Measurements from ENCODE around the gene CCL25. TPM values are rescaled to one million over a fixed set of nuclear protein-coding genes. Genes with fewer than 3 reads are reported as not detected.
A peak's percentile ranks its signal among the peaks of the same experiment; 100 is the strongest.

CCL25 gene
- total RNA-seq, 1 donor from 2014 or later, result not detected

- H3K27me3 Mint-ChIP-seq (ENCODE audit: insufficient read depth, low read depth), result peaks cover 2% of the 10 kb centered on the region
- Histone ChIP-seq H3K9me3 (ENCODE audit: low read depth) (no peaks in the 10 kb centered on the region), H2AFZ (replicated peaks) (no peak overlapping the region), H4K20me1 (ENCODE audit: low read depth) (no peaks in the 10 kb centered on the region), H3K4me1 (peaks cover 45% of the 10 kb centered on the region), H3F3A (ENCODE audit: low read depth) (peaks cover 46% of the 10 kb centered on the region), H3K27ac (peak overlapping the region; percentile 96), H3K79me2 (ENCODE audit: low read depth) (no peaks in the 10 kb centered on the region), H3K9ac (no peak overlapping the region), H3K4me3 (no peak overlapping the region), H3K4me2 (no peak overlapping the region), H3K27me3 (no peaks in the 10 kb centered on the region), H3K36me3 (no peaks in the 10 kb centered on the region)
- no peak overlapping the region for H3K4me3 Mint-ChIP-seq
- H3K9me3 Mint-ChIP-seq, result no peaks in the 10 kb centered on the region
- no peak for DNase-seq (ENCODE audit: low spot score)
- no peaks in the 10 kb centered on the region for H3K36me3 Mint-ChIP-seq
- peaks cover 27% of the 10 kb centered on the region for H3K4me1 Mint-ChIP-seq
- TF ChIP-seq EZH2phosphoT487 (IDR thresholded peaks at IDR 0.05), result no peak
- TF ChIP-seq CTCF (IDR thresholded peaks at IDR 0.05), result no peak
- no peak for TF ChIP-seq EZH2 (IDR thresholded peaks at IDR 0.05)
- H3K27ac Mint-ChIP-seq, result no peak overlapping the region
Measured at GRCh38 chr19:8034178-8034525, 18.4 kb upstream of the CCL25 start.

GRCh38 chr19:8036434-8037099 lies 16.0 kb upstream of the CCL25 start:
- Histone ChIP-seq H3K27ac (no peak overlapping the region), H3F3A (ENCODE audit: low read depth) (peaks cover 27% of the 10 kb centered on the region), H3K79me2 (ENCODE audit: low read depth) (no peaks in the 10 kb centered on the region), H3K36me3 (no peaks in the 10 kb centered on the region), H3K9me3 (ENCODE audit: low read depth) (no peaks in the 10 kb centered on the region), H4K20me1 (ENCODE audit: low read depth) (no peaks in the 10 kb centered on the region), H2AFZ (replicated peaks) (no peak overlapping the region), H3K27me3 (no peaks in the 10 kb centered on the region), H3K4me2 (peak overlapping the region; percentile 18), H3K4me3 (no peak overlapping the region), H3K4me1 (peaks cover 29% of the 10 kb centered on the region), H3K9ac (no peak overlapping the region)
- DNase-seq (ENCODE audit: low spot score), result no peak
- H3K4me3 Mint-ChIP-seq, result no peak overlapping the region
- H3K27me3 Mint-ChIP-seq (ENCODE audit: insufficient read depth, low read depth), result peaks cover 5% of the 10 kb centered on the region
- no peaks in the 10 kb centered on the region for H3K9me3 Mint-ChIP-seq
- peak overlapping the region; percentile 79 for H3K27ac Mint-ChIP-seq
- H3K4me1 Mint-ChIP-seq, result peaks cover 21% of the 10 kb centered on the region
- H3K36me3 Mint-ChIP-seq, result no peaks in the 10 kb centered on the region
- no peak for TF ChIP-seq EZH2 (IDR thresholded peaks at IDR 0.05)

- no peak overlapping the region for H3K4me2 ChIP-seq
- no peaks in the 10 kb centered on the region for H3K9me3 Mint-ChIP-seq
- no peaks in the 10 kb centered on the region for H3K27me3 ChIP-seq
- H3K4me1 Mint-ChIP-seq, result peaks cover 14% of the 10 kb centered on the region
- H3K9me3 ChIP-seq (ENCODE audit: low read depth), result no peaks in the 10 kb centered on the region
- H3K27me3 Mint-ChIP-seq (ENCODE audit: insufficient read depth, low read depth), result peaks cover 6% of the 10 kb centered on the region
- no peak overlapping the region for H3K27ac Mint-ChIP-seq
- no peak overlapping the region for H3K9ac ChIP-seq
- no peak overlapping the region for H3K4me3 Mint-ChIP-seq
- no peaks in the 10 kb centered on the region for H3K79me2 ChIP-seq (ENCODE audit: low read depth)
- H3K36me3 Mint-ChIP-seq, result no peaks in the 10 kb centered on the region
- DNase-seq (ENCODE audit: low spot score), result no peak
- no peak for TF ChIP-seq CTCF (IDR thresholded peaks at IDR 0.05)
- TF ChIP-seq EZH2 (IDR thresholded peaks at IDR 0.05), result no peak
- TF ChIP-seq EZH2phosphoT487 (IDR thresholded peaks at IDR 0.05), result no peak
- peaks cover 9% of the 10 kb centered on the region for H3K4me1 ChIP-seq
- H3K27ac ChIP-seq, result no peak overlapping the region
- H3K4me3 ChIP-seq, result no peak overlapping the region
- no peak overlapping the region for H2AFZ ChIP-seq (replicated peaks)
- peaks cover 10% of the 10 kb centered on the region for H3F3A ChIP-seq (ENCODE audit: low read depth)
- no peaks in the 10 kb centered on the region for H3K36me3 ChIP-seq
- H4K20me1 ChIP-seq (ENCODE audit: low read depth), result no peaks in the 10 kb centered on the region
Measured at GRCh38 chr19:8038815-8039214, 13.7 kb upstream of the CCL25 start.

- H3K4me3 Mint-ChIP-seq, result no peak overlapping the region
- H3K36me3 Mint-ChIP-seq, result no peaks in the 10 kb centered on the region
- Histone ChIP-seq H2AFZ (replicated peaks) (no peak overlapping the region), H3K79me2 (ENCODE audit: low read depth) (no peaks in the 10 kb centered on the region), H3K27me3 (no peaks in the 10 kb centered on the region), H3K4me1 (peaks cover 5% of the 10 kb centered on the region), H4K20me1 (ENCODE audit: low read depth) (no peaks in the 10 kb centered on the region), H3K9ac (no peak overlapping the region), H3K36me3 (no peaks in the 10 kb centered on the region), H3K4me3 (no peak overlapping the region), H3K4me2 (no peak overlapping the region), H3K27ac (no peak overlapping the region), H3K9me3 (ENCODE audit: low read depth) (no peaks in the 10 kb centered on the region), H3F3A (ENCODE audit: low read depth) (peaks cover 6% of the 10 kb centered on the region)
- H3K4me1 Mint-ChIP-seq, result peaks cover 14% of the 10 kb centered on the region
- no peaks in the 10 kb centered on the region for H3K9me3 Mint-ChIP-seq
- H3K27ac Mint-ChIP-seq, result no peak overlapping the region
- peaks cover 6% of the 10 kb centered on the region for H3K27me3 Mint-ChIP-seq (ENCODE audit: insufficient read depth, low read depth)
- DNase-seq (ENCODE audit: low spot score), result no peak
- no peak for TF ChIP-seq CTCF (IDR thresholded peaks at IDR 0.05)
- no peak for TF ChIP-seq EZH2 (IDR thresholded peaks at IDR 0.05)
- TF ChIP-seq EZH2phosphoT487 (IDR thresholded peaks at IDR 0.05), result no peak
Measured at GRCh38 chr19:8039231-8039630, 13.3 kb upstream of the CCL25 start.
